NCI-H1092 treated with DMSO at 0.1 percent for 48 hours (cell line): ENCODE results near the gene LTA4H.

Experiments
- DNase-seq: peaks from one replicate; lab custom pipeline; 2025; lab: John Stamatoyannopoulos, UW

The LTA4H gene

DNA sequence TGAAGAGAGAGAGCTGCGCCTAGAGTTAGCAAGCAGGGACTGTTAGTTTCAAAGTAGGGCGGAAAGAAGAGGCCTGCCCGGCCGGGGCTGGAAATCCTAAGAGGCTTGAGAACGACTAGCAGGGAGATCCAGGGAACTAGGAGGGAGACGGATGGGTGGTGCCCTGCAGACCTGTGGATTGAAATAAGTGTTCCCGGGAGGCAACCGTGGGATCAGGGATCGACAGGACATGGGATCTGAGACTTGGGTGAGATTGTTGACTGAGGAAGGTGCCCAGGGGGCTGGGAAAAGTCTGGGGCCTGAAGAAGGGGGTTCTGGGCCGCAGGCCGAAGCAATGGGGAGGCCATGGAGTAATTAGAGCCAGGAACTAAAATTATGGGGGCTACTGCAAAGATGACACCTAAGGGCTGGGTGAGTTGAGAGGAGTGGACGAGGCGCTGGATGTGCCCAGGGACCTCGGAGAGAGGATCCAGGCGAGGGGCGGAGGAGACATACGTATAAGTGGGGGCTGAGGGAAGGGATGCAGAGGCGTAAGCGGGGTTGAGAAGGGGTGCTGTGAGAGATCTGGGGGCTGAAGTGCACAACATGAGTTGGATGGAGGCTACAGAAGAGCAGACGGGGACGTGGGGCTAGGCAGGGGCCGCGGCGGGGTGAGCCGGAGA is 635 bp downstream of the LTA4H start:
- no peak for DNase-seq

DNA sequence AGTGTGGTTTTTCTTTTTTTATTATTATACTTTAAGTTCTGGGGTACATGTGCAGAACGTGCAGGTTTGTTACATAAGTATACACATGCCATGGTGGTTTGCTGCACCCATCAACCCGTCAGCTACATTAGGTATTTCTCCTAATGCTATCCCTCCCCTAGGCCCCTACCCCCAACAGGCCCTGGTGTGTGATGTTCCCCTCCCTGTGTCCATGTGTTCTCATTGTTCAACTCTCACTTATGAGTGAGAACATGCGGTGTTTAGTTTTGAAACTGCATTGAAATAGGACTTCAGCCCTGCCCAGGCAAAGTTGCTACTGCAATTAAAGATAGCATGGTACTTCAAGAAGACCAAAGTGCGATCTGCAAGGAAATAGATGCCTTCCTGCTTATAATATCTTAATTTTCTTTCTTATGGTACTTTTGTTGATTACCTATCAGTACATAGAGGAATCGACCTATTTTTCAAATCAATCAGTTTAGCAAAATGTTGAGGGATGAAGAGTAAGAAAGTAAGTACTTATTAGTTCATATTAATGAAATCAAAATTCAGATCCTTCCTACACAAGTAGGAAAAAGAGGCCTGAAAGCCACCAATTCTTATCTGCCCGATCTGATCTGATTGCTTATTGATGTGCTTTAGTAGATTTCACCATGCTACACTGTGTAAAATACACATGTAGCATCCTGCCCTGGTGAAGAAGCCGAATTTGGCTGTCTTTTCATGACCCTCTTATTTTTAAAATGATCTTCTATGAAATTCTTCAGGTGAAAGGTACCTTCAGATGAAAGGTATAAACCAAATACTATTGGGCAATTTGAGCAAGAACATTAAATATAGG is 1.6 kb downstream of the LTA4H start:
- DNase-seq = no peak

DNA sequence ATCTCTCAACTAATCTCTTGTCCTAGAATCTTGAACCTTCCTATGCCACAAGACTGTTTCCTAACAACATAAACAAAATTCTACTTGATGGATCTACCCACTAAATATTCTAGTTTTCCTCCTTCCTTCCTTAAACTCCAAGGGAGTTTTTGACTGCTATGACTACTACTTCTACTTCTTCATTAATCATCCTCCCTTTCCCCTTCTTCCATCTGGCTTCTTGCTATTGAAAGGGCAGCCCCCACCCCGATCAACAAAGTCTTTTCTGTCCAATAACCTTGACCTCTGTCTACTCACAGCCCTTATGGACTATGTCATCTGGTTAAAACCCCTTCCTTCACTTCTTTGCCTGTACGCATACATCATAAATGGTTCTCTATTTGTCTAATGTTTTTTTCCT is 5.6 kb downstream of the LTA4H start:
- no peak for DNase-seq

GRCh38 chr12:96028538-96028937 is 6.8 kb downstream of the LTA4H start:
- no peak for DNase-seq

- no peak for DNase-seq
Measured at GRCh38 chr12:96026331-96026730, 9.1 kb downstream of the LTA4H start.

- DNase-seq = no peak
Measured at GRCh38 chr12:96025518-96025917, 9.9 kb downstream of the LTA4H start.

GRCh38 chr12:96020314-96021003 is 14.9 kb downstream of the LTA4H start:
- no peak for DNase-seq

GRCh38 chr12:96015672-96016071 is 19.7 kb downstream of the LTA4H start:
- peak; percentile 5 for DNase-seq

DNA sequence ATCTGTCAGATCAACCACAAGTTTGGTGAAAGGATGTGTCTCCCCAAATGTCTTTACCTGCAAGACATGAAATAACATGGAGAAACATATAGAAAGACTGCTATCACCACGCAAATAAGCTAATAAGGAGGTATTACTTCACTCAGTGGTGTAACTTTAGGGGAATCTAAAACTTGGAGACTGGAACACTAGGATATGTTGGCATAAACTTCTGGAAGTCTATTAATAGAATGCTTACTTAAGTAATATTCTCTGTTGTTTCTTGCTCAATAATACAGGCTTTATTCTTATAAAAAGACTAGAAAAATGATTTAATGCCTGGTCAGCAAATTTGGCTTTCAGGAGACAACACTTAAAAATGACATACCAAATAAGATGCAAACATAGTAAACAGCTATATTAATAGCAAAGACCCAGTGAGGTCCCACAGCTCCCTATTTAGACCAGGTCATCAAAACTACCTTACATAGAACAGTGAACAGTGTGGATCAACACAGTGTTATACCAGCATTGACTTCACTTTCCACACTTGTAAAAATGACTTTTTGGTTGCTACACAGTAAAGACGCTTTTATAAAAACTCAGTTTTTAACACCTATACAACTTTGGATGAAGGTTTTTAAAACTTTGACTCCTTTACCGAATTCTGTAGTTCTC is 20.3 kb downstream of the LTA4H start:
- DNase-seq = no peak

- DNase-seq = no peak
Measured at GRCh38 chr12:96007729-96008128, 27.7 kb downstream of the LTA4H start.

DNA sequence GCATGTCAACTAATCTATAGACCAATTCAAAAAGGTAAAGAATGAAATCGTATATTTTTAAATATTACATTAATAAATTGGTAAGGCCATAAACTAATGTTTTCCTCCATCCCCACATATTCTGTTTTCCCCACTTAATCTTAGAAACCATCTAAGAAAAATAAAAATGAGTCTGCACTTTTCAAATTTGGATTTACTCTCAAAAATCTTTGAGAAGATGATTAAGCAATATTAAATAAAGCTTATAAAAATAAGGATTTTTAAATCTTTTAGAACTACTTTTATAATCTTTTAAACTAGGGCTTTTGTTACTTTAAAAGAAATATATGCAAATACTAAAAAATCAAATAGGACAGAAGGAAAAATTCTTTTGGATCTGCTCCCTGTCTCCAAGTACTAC is 28.7 kb downstream of the LTA4H start:
- no peak for DNase-seq

DNA sequence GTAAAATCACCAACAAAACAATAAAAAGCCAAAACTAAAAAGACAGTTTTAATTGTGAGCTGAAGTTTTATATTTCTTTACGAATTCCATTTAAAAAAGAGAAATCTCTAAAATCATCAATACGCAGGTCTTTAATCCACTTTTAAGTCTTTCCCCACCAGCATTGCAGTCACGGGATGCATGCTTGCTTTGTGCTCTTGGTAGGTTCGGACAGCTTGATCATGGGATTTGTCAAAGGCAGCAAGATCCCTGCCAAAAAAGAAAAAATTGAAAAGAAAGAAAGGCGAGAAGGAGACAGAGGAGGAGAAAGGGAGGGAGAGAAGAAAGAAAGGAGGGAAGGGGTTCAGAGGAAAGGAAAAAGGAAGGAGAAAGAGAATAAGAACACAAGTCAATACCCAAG is 34.5 kb downstream of the LTA4H start:
- DNase-seq = no peak

GRCh38 chr12:95999484-95999883 is 35.9 kb downstream of the LTA4H start:
- no peak for DNase-seq

GRCh38 chr12:95998611-95999286 is 36.6 kb downstream of the LTA4H start:
- DNase-seq = peak; percentile 35

DNA sequence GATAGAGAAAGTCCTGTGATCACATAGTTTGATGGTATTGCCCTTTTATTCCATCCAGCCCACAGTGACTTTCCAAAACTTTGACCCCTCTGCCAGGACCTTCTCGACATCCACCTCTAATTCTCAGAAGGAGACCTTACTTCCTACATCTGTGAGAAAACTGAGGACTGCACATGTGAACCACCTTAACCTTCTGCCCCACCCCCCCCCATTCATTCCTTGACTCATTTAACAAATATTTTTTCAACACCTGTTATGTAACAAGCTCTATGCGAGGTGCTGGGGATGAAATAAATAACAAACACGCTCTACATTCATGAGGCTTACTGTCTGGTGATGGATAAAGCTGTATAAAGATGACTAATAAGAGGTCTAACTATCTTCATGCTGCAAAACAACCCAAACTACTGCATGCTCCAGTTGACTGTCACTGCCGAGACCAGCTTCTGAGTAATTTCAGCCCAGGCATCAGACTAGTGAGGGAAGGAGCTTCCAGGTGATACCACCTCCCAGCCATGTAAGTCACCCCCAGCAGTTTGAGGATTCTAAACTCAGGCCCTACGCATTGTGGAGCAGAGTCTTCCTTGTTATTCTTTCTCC is 37.4 kb downstream of the LTA4H start:
- no peak for DNase-seq

DNA sequence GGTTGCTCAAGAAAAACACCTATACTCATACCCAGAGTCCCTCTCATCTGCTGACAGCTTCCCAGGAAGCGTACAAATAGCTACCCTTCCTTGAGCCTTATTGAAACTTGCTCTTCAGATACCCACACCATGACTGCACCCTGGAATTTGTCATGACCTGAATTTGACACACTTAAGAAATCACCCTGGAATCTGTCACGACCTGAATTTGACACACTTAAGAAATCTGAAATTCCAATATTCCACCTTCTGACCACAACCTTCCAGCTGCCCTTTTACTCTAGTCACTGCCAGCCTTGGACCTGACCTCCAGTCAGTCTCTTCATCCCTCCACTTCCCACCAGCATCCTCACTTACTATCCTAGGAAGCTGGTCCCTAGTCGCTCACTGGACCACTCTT is 38.1 kb downstream of the LTA4H start:
- DNase-seq = no peak

- no peak for DNase-seq
Measured at GRCh38 chr12:95996034-95996658, 39.2 kb downstream of the LTA4H start, which contains the start of gene HAL. Gene HAL, minus strand, starts transcription at chr12:95996344. Its CDS starts 434 bp downstream, at chr12:95995910.

GRCh38 chr12:95995238-95996031 is 40.0 kb downstream of the LTA4H start:
- no peak for DNase-seq

GRCh38 chr12:95994476-95994875 is 40.9 kb downstream of the LTA4H start:
- no peak for DNase-seq

DNA sequence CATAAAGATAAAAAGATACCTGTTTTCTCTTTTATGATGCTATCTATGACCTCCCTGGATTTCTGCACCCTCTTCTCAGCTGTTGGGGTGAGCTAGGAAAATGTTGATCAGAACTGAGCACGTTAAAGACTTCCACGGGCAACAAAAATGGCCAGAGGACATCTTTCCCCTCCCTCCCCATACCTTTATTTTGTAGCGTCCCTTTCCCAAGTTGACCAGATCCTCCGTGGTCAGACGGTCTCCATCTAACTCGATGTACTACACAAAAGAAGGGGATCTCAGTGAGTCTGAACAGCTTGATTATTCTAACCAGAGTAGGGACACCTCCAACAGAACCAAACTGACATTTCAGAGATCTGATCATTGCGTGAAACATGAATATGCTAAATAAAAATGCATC is 41.5 kb downstream of the LTA4H start:
- DNase-seq = no peak
